Astrocyte of the hippocampus (primary cell): ENCODE measurements around the gene CCL4.
"Not testable (repeated sequence)": the region's sequence is repeated elsewhere in the genome, so short reads cannot be mapped to it uniquely, and the experiment has no call there.

Source experiments
- DNase-seq: peaks from one replicate; pipeline ENCODE4 v3.0.0; 2011; ENCODE audit warnings: low read depth, low spot score

The CCL4 gene

DNA sequence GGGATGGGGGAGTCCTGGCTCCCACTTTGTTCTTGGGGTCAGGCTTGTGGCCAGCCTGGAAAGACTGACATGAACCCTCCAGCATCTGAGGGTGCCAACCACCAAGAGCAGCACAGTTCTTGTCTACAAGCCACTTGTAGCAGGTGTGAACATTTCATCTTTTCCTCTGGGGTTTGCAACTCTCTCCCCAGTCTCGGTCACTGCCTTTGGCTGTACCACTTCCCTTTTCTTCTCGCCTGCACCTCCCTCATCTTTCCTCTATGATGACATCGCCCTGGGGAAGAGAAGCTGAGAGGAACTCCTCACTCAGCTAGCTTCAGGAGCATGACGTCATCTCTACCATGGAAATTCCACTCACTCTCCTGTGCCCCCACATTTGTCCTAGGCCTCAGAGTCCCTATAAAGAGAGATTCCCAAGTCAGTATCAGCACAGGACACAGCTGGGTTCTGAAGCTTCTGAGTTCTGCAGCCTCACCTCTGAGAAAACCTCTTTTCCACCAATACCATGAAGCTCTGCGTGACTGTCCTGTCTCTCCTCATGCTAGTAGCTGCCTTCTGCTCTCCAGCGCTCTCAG is at the start of gene CCL4:
CCL4 (plus strand) TSS at position 427 of the 575 bp plus-strand sequence; CDS start at position 506, 79 bp downstream.
- DNase-seq = not testable (repeated sequence)

DNA sequence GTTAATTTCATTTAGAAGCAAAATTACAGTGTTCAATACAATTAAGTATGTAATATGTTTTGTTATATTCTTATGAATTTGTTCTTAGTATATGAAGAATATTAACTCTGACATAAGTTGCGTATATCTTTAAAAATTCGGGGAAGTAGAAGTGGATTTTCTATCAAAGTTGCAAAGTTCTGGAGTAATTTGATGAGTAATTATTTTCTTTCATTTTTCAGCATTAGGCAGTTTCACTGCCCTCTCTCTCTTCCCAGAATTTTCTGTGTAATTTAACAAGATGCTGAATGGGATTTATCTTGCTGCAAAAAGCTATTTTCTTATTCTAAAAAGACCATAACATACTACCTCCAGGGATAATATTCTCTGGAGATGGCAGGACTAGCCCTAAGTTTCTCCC is 48.5 kb upstream of the CCL4 start:
- no peak for DNase-seq

DNA sequence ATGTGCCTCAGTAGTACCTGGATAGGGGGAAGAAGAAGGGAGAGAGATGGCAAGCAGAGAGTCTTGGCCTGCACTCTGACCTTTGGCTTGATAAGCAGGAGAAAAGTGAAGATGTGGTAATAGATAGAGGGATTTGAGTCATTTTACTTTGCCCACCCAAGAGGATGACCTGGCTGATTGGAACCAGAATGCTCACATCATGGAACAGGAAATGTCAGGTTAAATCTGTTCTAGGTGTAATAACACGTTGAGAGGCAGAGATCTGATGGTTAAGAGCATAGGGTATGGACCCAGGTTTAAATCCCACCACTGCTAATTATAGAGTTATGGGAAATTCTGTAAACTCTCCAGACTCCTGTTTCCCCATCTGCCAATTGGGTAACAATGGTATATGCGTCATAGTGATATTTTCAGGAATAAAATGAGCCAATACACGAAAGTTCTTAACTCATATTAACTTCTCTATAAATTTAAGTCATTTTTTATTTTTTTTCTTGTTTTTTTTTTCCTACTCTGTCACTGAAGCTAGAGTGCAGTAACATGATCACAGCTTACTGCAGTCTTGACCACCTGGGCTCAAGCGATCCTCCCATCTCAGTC is 47.6 kb upstream of the CCL4 start:
- no peak for DNase-seq

DNA sequence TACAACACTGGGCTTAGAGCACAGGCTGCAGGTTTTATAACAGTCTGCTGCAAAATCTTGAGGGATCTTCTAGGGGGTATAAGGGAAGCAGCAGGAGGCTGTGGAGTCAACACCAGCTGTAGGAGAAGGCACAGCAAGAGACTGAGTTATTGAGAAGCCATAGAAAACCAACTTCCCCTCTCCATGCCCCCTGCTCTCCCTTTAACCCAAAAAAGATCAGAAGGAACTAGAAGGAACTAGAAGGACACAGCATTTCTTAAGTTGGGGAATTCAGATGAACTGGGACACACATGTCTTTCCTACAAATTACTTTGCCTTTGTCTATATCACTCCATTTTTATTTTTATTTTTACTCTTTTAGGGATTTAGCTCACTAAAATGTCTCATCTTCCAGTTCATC is 45.7 kb upstream of the CCL4 start:
- DNase-seq = no peak

GRCh38 chr17:36059406-36059805 is 44.2 kb upstream of the CCL4 start:
- DNase-seq = no peak

- no peak for DNase-seq
Observed at GRCh38 chr17:36060816-36061215, 42.8 kb upstream of the CCL4 start.

- DNase-seq = no peak
Observed at GRCh38 chr17:36063786-36064541, 39.7 kb upstream of the CCL4 start, which contains the start of gene CCL18. CCL18 (plus strand) TSS chr17:36064272; CDS start chr17:36064343, 71 bp downstream.

- no peak for DNase-seq
Observed at GRCh38 chr17:36066365-36066985, 37.2 kb upstream of the CCL4 start.

GRCh38 chr17:36068524-36068923 is 35.1 kb upstream of the CCL4 start:
- DNase-seq = no peak

DNA sequence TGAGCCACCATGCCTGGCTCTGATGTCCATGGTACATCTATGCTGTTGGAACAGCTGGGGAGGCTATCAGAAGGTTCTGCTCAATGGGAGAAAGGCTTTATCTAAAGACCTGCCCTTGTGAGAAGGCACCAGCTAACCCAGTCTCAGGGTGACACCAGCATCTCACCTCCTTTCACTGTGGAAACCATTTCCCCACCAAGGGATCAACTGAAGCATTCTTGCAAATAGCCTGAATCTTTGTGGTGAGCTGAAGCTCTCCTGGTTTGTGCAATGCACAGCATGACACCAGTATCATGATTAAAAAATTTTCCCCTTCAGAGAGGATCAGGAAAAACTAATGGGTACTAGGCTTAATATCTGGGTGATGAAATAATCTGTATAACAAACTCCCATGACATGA is 34.5 kb upstream of the CCL4 start:
- DNase-seq = no peak

GRCh38 chr17:36070427-36070826 is 33.2 kb upstream of the CCL4 start:
- no peak for DNase-seq

GRCh38 chr17:36071751-36072150 is 31.9 kb upstream of the CCL4 start:
- DNase-seq = no peak

DNA sequence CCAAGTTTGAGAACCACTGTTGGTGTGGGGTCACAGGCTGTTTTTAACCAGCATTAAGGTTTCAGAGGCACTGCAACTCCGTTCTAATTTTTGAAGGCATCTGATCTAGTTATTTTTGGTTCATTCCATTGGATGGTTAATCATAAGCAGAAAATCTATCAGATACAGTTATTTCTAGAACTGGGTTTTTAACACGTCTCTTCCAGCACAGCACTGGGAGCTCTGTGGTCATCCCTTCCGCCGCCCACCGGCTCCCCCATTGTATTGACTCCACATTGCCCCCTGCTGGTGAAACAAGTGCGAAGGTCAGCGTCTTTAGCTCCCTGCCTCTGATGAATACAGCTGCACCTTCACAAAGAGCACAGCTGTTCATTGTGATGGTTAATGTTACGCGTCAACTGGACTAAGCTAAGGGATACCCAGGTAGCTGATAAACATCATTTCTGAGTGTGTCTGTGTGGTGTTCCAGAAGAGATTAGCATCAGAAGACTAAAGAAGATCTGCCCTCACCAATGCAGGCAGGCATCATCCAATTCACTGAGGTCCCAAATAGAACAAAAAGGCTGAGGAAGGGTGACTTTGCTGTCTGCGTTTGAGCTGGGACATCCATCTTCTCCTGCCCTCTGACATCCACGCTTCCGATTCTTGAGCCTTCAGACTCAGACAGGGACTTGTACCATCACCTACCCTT is 31.1 kb upstream of the CCL4 start:
- peak; percentile 44 for DNase-seq

- no peak for DNase-seq
Observed at GRCh38 chr17:36074365-36074764, 29.3 kb upstream of the CCL4 start.

DNA sequence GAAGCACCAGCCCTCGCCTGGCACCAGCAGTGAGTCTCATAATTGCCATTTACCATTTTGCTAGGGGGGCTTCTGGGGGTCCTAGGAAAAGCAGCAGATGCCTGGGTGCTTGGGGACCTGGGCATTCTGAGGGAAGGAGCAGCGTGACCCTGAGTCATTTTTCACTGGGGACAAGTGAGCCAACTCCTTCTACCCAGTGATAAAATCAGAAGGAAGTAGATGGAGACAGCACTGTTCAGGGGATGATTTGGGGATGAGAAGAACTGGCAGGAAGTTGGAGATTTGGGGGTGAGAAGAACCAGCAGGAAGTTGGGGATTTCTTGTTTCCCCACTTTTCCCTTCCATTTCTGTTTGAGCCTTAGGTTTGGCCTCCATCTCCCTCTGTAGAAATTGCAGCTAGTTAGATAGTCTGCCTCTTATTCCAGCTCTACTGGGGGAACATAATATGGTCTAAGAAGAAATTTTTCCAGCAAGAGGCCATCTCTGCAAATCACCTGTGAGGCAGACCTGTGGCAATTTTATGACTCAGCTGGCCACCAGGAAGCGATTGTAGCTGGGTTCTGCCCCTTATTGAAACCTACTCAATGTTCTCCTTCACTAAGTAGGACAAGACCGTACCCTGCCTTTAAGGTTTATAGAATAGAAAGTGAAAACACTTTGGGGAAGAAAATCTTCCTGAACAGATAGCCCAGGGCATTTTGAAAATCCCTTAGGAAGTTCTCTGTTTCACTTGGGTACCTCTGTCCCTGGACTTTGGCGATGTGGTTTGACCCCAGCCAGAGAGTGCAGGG is 21.8 kb upstream of the CCL4 start:
- not testable (repeated sequence) for DNase-seq

DNA sequence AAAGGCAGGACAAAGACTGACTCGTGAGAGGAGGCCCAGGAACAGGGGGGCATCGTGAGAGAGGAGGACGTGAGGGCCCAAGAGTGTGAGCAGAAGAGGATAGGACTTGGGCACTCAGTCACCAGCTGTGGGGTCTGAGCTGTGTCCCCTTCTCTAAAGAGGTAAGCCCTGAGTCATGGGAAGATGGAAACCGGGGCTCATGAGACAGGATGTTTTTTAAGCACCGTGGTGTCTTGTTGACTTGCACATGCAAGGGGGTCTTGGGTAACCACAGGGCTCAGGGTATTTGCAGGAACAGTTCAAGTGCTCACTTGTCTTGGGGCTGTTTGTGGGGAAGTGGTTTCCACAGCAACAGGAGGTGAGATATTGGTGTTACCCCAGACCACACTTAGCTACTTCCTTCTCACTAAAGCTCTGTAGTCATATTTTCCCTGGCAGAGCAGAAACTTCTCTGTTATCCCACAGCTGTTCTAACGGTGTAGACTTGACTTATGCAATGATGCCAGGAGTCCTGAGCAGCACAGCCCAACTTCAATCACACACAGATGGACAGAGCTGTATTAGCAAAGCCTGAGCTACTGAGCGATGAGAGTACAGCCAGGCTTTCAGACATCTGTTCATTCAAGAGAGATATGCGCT is 21.0 kb upstream of the CCL4 start:
- not testable (repeated sequence) for DNase-seq

DNA sequence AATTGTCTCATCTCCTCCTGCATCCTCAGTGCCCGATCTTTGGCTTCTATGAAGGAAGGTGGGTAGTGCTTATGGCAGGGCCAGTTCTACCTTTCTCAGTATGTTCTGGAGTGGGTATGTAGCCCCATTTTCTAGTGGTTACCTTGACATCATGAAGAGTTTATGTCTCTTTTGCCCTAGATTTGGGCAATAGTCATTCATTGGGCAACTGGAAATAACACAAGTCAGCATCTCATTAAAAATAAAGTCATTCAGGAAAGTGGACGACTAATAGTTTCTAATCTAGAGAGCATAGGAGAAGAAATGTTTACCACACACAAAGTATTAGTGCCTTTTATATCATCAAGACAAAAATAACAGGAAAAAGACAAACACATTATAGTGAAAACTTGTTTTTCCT is 19.9 kb upstream of the CCL4 start:
- not testable (repeated sequence) for DNase-seq

- DNase-seq = no peak
Observed at GRCh38 chr17:36085765-36086164, 17.9 kb upstream of the CCL4 start.

- DNase-seq = no peak
Observed at GRCh38 chr17:36086791-36087190, 16.8 kb upstream of the CCL4 start.

DNA sequence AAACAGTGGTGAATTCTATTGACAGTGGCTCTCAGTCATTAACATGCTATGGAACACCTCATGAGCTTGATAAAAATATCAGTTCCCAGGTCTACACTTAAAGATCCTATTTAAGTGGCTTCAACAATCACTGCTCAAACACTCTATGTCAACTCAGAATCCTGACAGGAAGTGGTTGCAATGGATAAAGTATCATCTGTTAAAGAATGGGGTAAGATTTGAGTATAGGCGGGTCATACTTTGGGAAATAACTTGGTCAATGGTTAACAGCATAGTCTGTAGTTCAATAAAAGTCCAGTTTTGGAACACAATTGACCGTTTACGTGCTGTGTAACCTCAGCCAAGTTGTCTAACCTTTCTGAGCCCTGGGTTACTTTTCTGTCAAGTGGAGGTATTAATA is 16.2 kb upstream of the CCL4 start:
- not testable (repeated sequence) for DNase-seq
